Gastroesophageal sphincter (tissue), 4 donors: ENCODE results near the gene CHTF18. TPM values are rescaled to one million over a fixed set of nuclear protein-coding genes. Genes with fewer than 3 reads are reported as not detected.

Source experiments
- ATAC-seq: fragments of 150-250 bp; one replicate; pipeline ENCODE4 v1.9.1; 2016; ENCODE audit warnings: mild to moderate bottlenecking, moderate library complexity
- H3K27ac ChIP-seq, 4 donors: fragments of 200-600 bp; sonication (generic) in 3 of 4; 1 replicate in 3 of 4; 2 replicates in 1 of 4; pipeline ENCODE4 v1.5.1; 2016 to 2019
- H3K27me3 ChIP-seq: fragments of 200-600 bp; sonication (generic); one replicate; pipeline ENCODE4 v1.5.1; 2019
- H3K36me3 ChIP-seq, 2 donors: fragments of 200-600 bp; sonication (generic); one replicate each; pipeline ENCODE4 v1.5.1; 2019; ENCODE audit warnings: control low read depth in 1 of 2
- H3K4me1 ChIP-seq, 3 donors: fragments of 200-600 bp; sonication (generic); 1 replicate in 2 of 3; 2 replicates in 1 of 3; pipeline ENCODE4 v1.5.1; 2016 to 2019; ENCODE audit warnings: control low read depth in 2 of 3
- H3K4me3 ChIP-seq, 2 donors: fragments of 200-600 bp; sonication (generic); one replicate each; pipeline ENCODE4 v1.5.1; 2019; ENCODE audit warnings: mild to moderate bottlenecking in 1 of 2, moderate library complexity in 1 of 2
- H3K9me3 ChIP-seq, 3 donors: fragments of 200-600 bp; sonication (generic); one replicate each; pipeline ENCODE4 v1.5.1; 2017 to 2019; ENCODE audit warnings: control low read depth in 2 of 3
- EP300 ChIP-seq: sonication (generic); formaldehyde crosslinking; IDR thresholded peaks from one replicate; pipeline ENCODE4 v1.6.1; 2017; ENCODE audit warnings: antibody characterized with exemption, mild to moderate bottlenecking
- POLR2A ChIP-seq, 2 donors: fragments of 450-650 bp; IDR thresholded peaks; one replicate each; pipeline ENCODE4 v1.6.1; 2017; ENCODE audit warnings: antibody characterized with exemption in 2 of 2, mild to moderate bottlenecking in 2 of 2, moderate library complexity in 1 of 2
- POLR2AphosphoS5 ChIP-seq: sonication (generic); formaldehyde crosslinking; IDR thresholded peaks from one replicate; pipeline ENCODE4 v1.6.1; 2017; ENCODE audit warnings: antibody characterized with exemption
- WGBS, 2 donors: methylation state at CpG; one replicate each; pipeline ENCODE4 v1.1.5; 2018; ENCODE audit warnings: low coverage in 1 of 2; 5-methylcytosine and 5-hydroxymethylcytosine counted together
- total RNA-seq, 4 donors: library from RNA; depleted of rRNA; stranded (reverse); fragments of >200 nt; gene quantifications; one replicate each; pipeline ENCODE4 v1.1.0, GENCODE V29; 2016
- TF ChIP-seq, protein P1 (sequence below), 4 experiments: fragments of 200-600 bp in 2 of 4; fragments of 450-650 bp in 2 of 4; sonication (generic) in 1 of 4; IDR thresholded peaks; one replicate each; pipeline ENCODE4 v1.5.1; 2017 to 2019; ENCODE audit warnings: antibody characterized with exemption in 4 of 4, mild to moderate bottlenecking in 2 of 4, moderate library complexity in 2 of 4

CHTF18 gene
- total RNA-seq, 4 donors from 2014 or later = 4.6 to 10.9 (median 8.3) TPM

DNA sequence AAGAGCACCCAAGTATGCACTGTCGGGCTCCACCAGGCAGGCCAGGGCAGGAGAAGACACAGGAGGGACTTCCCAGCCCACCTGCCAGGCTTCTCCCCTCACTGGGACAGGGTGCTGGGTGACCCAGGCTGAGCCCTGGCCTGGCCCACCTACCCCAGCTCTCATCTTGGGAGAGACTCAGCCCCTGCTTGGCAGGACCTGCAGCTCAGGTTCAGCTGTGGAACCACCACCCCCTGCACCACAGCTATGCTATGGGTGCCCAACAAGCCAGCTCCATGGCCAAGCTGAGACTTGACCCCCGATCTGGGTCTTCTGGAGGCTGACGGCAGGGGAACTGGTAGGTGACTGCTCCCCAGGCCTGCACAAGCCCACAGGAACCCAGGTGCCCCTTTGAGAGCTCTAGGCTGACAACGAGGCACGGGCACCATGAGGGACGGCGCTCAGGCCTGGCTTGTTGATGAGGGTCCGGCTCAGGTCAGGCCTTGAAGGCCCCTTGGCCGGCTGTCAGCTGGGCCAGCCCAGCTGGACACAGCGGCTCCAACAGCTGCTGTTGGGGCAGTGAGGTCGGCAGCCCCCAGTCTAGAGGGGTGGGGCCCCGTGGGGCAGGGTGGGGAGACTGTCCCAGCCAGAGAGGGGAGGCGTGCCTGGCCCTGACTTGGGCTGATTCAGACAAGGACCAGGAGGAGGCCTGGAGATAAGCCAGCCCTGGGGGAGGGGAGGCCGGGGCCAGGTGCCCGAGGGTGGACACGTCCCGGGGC lies 4.8 kb upstream of the CHTF18 start:
- TF ChIP-seq, protein P1, sequence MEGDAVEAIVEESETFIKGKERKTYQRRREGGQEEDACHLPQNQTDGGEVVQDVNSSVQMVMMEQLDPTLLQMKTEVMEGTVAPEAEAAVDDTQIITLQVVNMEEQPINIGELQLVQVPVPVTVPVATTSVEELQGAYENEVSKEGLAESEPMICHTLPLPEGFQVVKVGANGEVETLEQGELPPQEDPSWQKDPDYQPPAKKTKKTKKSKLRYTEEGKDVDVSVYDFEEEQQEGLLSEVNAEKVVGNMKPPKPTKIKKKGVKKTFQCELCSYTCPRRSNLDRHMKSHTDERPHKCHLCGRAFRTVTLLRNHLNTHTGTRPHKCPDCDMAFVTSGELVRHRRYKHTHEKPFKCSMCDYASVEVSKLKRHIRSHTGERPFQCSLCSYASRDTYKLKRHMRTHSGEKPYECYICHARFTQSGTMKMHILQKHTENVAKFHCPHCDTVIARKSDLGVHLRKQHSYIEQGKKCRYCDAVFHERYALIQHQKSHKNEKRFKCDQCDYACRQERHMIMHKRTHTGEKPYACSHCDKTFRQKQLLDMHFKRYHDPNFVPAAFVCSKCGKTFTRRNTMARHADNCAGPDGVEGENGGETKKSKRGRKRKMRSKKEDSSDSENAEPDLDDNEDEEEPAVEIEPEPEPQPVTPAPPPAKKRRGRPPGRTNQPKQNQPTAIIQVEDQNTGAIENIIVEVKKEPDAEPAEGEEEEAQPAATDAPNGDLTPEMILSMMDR (IDR thresholded peaks at IDR 0.05) = no peak
- TF ChIP-seq POLR2A (IDR thresholded peaks at IDR 0.05) = no peak
- no peak for TF ChIP-seq EP300
- no peak for TF ChIP-seq POLR2AphosphoS5
- H3K27ac ChIP-seq = no peak overlapping the region
- no peak overlapping the region for H3K4me3 ChIP-seq
- H3K4me1 ChIP-seq = peaks cover 0 to 34% (median 17%) of the 10 kb centered on the region in 3 donors
- no peak for ATAC-seq
- peaks cover 53% of the 10 kb centered on the region for H3K27me3 ChIP-seq
- no CpG with 5 or more reads among the region's 17 CpGs for WGBS, 2 donors
- no peaks in the 10 kb centered on the region for H3K9me3 ChIP-seq
- H3K36me3 ChIP-seq = peaks cover 0 to 16% of the 10 kb centered on the region in 2 donors

- peaks cover 0 to 16% of the 10 kb centered on the region in 2 donors for H3K36me3 ChIP-seq
- WGBS, 2 donors = no CpG with 5 or more reads among the region's 19 CpGs
- H3K4me1 ChIP-seq = peaks cover 0 to 42% (median 23%) of the 10 kb centered on the region in 3 donors
- H3K9me3 ChIP-seq = no peaks in the 10 kb centered on the region
- no peak overlapping the region for H3K4me3 ChIP-seq
- TF ChIP-seq POLR2A (IDR thresholded peaks at IDR 0.05) = no peak
- TF ChIP-seq, protein P1 (IDR thresholded peaks at IDR 0.05) = no peak
- no peak for TF ChIP-seq POLR2AphosphoS5
- TF ChIP-seq EP300 = no peak
- no peak for ATAC-seq
- no peak overlapping the region for H3K27ac ChIP-seq
- peaks cover 45% of the 10 kb centered on the region for H3K27me3 ChIP-seq
These were observed 4.0 kb upstream of the CHTF18 start for GRCh38 chr16:784431-784830.

DNA sequence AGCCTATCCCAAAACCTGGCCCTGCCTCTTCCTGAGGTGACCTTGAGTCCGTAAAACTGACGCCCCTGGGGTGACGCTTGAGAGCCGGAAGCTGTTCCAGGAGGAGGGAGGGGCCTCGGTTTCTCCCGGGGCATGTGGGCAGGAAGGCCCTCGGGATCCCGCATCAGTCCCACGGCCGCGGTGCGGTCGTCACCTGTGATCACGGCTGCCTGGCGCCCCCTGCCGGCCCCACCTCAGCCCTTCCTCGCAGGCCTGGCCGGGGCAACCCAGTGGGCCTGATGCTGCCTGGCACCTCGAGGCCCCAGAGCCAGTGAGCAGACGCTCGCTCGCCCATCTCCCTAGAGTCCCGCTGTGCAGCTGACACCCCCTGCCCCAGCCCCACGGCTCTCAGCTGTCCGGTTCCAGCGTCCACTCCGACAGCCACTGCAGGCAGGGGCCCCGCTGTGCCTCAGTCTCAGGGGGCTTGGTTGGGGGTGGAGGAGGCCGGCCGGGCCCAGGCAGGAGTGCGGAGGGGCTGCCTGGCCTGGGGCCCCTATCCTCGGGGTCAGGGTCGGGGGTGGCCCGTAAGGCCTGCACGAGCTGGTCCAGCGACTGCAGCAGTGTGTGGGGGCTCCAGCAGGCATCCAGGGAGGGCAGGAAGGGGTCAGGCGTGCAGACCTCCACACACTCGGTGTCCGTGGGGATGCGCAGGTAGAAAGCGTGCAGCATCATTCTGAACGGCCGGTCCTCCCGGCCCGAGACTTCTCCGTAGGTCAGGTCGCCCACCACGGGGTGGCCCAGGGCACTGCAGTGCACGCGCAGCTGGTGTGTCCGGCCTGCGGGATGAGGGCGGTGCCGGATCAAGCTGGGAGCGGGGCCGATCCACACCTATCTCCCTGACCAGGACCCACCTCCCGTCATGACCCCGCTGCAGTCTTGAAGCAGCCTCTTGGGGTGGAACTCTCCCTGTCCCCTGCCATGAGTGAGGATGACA lies 2.6 kb upstream of the CHTF18 start:
- no peak for ATAC-seq
- Histone ChIP-seq H3K27me3 (peaks cover 31% of the 10 kb centered on the region), H3K36me3 (peaks cover 0 to 21% of the 10 kb centered on the region in 2 donors), H3K27ac (no peak overlapping the region), H3K4me3 (no peak overlapping the region), H3K9me3 (no peaks in the 10 kb centered on the region), H3K4me1 (peaks cover 0 to 44% (median 23%) of the 10 kb centered on the region in 3 donors)
- TF ChIP-seq POLR2AphosphoS5 (no peak), POLR2A (IDR thresholded peaks at IDR 0.05) (no peak), EP300 (no peak)
- TF ChIP-seq, protein P1 (IDR thresholded peaks at IDR 0.05) = peak in 3 of 4 experiments; percentile 23 to 67 (median 62)
- 47 to 94% methylated on average over 3 of the region's 58 CpGs for WGBS, 2 donors

DNA sequence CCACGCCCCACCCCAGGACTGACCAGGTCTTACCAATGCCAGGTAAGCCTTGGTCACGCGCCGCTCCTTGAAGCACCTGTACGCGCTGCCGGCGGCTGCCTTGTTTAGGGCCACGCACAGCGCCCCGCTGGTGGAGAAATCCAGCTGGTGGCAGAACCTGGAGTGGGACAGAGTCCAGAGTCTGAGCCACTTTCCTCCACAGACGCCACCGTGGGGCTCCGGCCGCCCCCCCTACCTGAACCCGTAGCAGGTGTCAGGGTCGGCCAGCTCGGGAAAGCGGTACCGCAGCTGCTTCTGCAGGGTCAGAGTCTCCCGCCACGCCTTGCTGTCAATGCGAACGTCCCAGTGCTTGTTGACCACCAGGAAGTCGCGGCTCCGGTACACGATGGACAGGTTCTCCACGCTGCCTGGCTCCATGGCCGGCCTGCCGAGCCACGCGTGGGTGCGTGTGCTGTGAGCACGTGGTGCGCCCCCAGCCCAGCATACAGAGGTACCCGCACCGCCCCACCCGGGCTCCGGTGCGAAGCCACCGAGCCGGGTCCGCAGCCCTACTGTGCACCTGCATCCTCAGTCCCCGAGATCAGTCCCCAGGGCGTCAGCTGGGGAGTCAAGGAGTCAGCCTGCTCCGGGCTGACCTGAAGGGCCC lies 976 bp upstream of the CHTF18 start:
- peaks cover 0 to 44% (median 23%) of the 10 kb centered on the region in 3 donors for H3K4me1 ChIP-seq
- peak overlapping the region in 2 of 4 donors; percentile 81 to 82 for H3K27ac ChIP-seq
- no CpG with 5 or more reads among the region's 47 CpGs for WGBS, 2 donors
- TF ChIP-seq POLR2A (IDR thresholded peaks at IDR 0.05) (no peak), POLR2AphosphoS5 (no peak), EP300 (no peak)
- TF ChIP-seq, protein P1 (IDR thresholded peaks at IDR 0.05) = no peak
- no peak for ATAC-seq
- H3K27me3 ChIP-seq = peaks cover 15% of the 10 kb centered on the region
- H3K36me3 ChIP-seq = peaks cover 0 to 32% of the 10 kb centered on the region in 2 donors
- no peaks in the 10 kb centered on the region for H3K9me3 ChIP-seq
- peak overlapping the region; percentile 80 to 97 for H3K4me3 ChIP-seq
